Endothelial cell of umbilical vein (primary cell): ENCODE data around the gene SDHB.

Experiments used
- CTCF ChIP-seq, 2 donors: IDR thresholded peaks; 1 replicate in 1 of 2; 2 replicates in 1 of 2; pipeline ENCODE4 v1.5.1; 2011; ENCODE audit warnings: low read length in 2 of 2, mild to moderate bottlenecking in 2 of 2, moderate library complexity in 2 of 2, control low read depth in 1 of 2, inconsistent platforms in 1 of 2, low read depth in 1 of 2; ENCODE audit not compliant: insufficient read depth in 1 of 2; ENCODE audit errors: extremely low read depth in 1 of 2
- EZH2 ChIP-seq: IDR thresholded peaks from 2 replicates; pipeline ENCODE4 v1.6.1; 2012; ENCODE audit warnings: borderline replicate concordance, low read depth, mild to moderate bottlenecking, moderate library complexity, low read length, inconsistent platforms; ENCODE audit not compliant: severe bottlenecking
- GATA2 ChIP-seq: IDR thresholded peaks from 2 replicates; pipeline ENCODE4 v1.7.0; 2011; ENCODE audit warnings: low read depth, mild to moderate bottlenecking, moderate library complexity, mixed read lengths, low read length; ENCODE audit not compliant: insufficient read length, insufficient read depth
- JUN ChIP-seq: IDR thresholded peaks from 2 replicates; pipeline ENCODE4 v1.6.1; 2011; ENCODE audit warnings: borderline replicate concordance, low read depth; ENCODE audit not compliant: insufficient read length, insufficient read depth
- POLR2A ChIP-seq: IDR thresholded peaks from 2 replicates; pipeline ENCODE4 v1.6.1; 2012; ENCODE audit warnings: low read depth, mild to moderate bottlenecking, control low read depth, low read length
- POLR2AphosphoS5 ChIP-seq: IDR thresholded peaks from 2 replicates; pipeline ENCODE4 v1.6.1; 2012; ENCODE audit warnings: low read depth, mild to moderate bottlenecking, control low read depth, low read length, moderate library complexity; ENCODE audit not compliant: insufficient read depth

- TF ChIP-seq POLR2AphosphoS5: no peak
- TF ChIP-seq CTCF (IDR thresholded peaks at IDR 0.05; ENCODE audit: extremely low read depth in 1 of 2, insufficient read depth in 1 of 2, low read depth in 1 of 2, low read length in 2 of 2): no peak
- TF ChIP-seq GATA2: no peak
- no peak for TF ChIP-seq JUN
- no peak for TF ChIP-seq POLR2A
- TF ChIP-seq EZH2: no peak
Measured at GRCh38 chr1:17089506-17089905, 35.7 kb upstream of the SDHB start.
